ENCODE measurements around the gene TMEM184C.

The TMEM184C gene

DNA sequence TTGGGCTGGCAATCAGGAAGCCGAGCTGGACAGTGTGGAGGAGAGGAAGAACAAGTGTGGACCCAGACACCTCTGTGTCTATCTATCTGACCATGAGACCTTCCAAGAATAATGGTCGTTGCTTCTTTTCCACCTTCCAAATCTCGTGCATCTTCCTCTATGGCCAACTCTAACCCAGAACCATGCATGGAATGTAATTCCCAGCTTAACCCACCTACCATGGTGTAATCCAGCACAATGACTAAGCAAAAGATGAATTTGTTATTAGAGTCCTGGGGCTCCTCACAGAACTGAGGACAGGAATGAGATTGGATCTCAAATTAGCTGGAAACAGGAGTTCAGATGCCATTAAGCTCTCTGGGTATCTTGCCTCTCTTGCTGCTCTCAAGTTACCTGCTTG, 17.4 kb upstream of the TMEM184C start:
- no peak for DNase-seq (ENCODE audit: low read depth)

DNA sequence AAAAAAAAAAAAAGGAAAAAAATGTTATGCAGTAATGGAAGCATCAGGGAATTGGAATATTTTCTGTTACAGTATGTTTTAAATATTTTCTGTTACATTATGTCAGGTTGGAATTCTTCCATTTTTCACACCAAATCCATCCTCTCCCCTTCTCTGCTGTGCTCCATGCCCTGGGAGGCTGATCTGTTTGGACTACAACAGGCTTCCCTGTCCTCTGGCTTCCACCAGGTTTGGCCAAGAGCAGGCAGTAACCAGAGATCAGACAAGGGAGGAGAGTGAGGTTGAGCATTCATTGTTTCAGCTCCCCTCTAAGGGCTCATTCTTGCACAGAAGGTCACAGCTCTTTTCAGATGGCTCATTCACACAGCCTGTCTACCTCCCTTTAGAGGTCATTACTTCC, 11.7 kb upstream of the TMEM184C start:
- no peak for DNase-seq (ENCODE audit: low read depth)

DNA sequence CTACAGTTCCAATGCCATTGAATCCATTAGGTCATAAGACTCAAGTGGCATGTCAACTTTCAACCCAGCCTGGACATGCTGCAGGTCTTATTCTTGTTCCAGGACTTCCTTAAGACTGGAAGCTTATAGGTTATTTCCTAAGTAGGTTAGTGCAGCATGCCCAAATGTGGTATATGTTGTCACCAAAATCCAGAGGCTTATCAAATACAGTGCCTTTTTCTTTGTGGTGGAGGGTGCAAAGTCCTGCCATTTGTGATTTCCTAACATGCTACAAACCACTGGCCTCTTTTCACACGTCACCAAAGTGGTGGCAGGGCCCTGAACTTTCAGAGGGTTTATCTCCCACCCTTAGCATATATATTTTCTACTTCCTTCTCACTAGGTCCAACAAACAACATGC, 9.7 kb upstream of the TMEM184C start:
- no peak for DNase-seq (ENCODE audit: low read depth)

DNA sequence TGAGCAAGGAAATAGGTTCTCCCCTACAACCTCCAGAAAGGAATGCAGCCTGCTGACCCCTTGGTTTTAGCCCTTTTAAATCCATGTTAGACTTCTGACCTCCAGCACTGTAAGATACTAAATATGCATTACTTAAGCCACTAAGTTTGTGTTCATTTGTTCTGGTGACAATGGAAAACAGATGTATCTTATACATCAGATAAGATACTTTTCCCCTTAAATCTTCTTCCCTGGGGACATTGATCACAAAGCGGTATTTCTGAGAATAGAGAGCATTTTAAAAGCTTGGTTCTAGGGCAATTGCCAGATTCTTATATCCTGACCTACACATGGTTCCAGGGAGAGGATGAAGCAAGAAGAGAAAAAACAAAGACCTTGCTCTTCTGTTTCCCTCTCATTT, 6.5 kb upstream of the TMEM184C start:
- DNase-seq (ENCODE audit: low read depth) = no peak

- no peak for DNase-seq (ENCODE audit: low read depth)
These were observed 386 bp upstream of the TMEM184C start for GRCh38 chr4:147616849-147617172.

DNA sequence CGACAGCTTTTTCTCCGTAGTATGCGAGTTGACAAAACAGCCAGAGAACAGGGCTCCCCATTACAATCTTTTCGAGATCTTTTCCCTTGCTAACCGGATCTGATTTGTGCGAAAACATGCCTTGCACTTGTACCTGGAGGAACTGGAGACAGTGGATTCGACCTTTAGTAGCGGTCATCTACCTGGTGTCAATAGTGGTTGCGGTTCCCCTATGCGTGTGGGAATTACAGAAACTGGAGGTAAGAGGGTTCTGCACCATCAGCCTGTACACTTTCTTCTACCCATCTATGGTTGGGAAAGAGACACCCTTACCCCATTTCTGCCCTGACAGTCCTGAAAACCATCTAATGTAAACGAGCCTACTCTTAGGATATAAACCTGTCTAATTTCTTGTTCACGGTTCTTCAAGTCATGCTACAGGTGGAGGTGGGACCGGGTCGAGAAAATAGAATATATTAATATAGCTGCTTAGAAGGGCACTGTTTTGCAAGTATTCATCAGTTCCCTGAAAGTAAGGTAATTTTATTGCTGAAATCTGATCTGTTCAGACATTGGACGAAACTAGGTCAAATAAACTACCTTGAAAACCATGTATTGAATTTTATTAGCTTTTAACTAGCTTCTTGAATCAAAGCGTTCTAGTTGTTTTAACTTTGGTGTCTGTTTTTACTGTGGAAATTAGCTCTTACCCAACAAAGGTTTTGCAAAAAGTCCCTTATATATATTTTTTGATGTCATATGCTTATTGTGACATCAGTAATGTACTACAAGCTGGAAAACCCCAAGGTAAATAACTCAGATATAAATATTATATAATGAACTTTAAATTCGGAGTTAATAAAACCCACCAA, 869 bp downstream of the TMEM184C start:
- DNase-seq (ENCODE audit: low read depth) = no peak

GRCh38 chr4:147620315-147620714, 3.1 kb downstream of the TMEM184C start:
- DNase-seq (ENCODE audit: low read depth) = no peak

GRCh38 chr4:147625733-147626132, 8.5 kb downstream of the TMEM184C start:
- DNase-seq (ENCODE audit: low read depth) = no peak

DNA sequence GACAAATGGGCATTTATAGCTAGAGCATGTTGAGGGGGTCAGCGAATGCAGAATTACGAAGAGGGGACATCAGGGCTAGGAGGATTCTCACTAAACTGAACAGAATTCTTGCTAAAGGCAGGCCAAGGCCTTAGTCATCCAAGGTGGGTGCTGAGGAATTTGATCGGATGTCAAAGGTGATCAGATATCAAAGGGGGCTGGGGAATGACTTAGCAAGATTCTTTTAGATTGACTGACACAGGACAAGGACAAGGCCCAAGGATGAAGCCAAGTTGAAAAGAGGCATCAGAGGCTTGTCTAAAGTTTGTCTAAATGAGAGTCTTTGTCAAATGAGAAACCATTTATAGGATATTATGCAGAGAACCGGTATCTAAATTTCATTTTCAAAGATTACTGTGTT, 9.7 kb downstream of the TMEM184C start:
- DNase-seq (ENCODE audit: low read depth) = no peak

- no peak for DNase-seq (ENCODE audit: low read depth)
These were observed 11.2 kb downstream of the TMEM184C start for GRCh38 chr4:147628415-147628814.

DNA sequence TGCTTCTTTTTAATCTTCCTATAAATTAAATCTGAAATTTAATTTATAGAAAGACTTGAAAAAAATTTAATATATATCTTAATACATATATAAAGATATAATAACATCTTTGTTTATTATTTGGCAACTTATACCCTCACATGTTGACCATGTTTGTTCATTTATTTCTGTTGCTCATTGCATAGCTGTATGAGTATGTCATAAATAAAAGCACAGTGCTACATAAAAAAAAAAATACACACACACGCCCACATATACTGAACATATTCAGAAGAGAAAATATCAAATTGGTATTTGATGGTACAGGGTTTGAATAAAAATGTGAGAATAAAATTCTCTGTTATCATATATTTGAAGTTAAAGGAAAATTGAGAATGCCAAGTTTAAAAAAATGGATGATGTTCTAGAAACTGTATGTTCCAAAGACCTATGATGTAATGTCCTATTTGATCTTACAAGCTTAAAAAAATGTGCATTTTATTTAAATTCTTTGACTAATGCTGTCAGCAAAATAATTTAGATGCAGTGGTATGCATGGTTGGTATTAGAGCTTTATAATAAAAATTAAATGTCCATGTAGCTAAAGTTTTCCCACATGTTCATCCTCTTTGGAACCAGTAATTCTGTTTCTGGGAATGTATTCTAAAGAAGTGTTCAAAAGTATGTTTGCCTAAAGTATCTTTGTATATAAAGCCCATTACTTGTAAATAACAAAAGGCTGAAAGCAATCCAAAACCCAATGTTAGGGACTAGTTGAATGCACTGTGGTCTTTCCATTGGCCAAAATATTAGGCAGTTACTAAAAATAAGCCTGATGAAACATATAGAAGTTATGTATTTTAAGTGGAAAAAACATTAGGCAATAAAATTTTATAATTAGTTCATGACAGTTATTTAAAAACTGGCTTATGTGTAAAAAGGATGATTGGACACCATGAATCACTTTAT, 12.9 kb downstream of the TMEM184C start:
- no peak for DNase-seq (ENCODE audit: low read depth)

DNA sequence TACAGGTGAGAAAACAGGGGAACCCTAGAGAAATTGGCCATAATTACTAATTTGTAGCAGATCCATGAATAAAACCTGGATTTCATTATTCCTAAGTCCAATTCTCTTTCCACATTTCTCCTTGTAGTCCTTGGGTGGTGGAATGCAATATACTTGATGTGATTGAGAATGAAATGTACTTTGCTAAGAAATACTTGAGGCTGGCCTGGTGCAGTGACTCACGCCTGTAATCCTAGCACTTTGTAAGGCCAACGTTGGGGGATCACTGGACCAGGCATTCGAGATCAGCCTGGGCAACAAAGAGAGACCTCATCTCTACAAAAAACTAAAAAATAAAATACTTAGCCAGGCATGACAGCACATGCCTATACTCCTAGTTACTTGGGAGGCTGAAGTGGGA, 15.9 kb downstream of the TMEM184C start:
- no peak for DNase-seq (ENCODE audit: low read depth)

DNA sequence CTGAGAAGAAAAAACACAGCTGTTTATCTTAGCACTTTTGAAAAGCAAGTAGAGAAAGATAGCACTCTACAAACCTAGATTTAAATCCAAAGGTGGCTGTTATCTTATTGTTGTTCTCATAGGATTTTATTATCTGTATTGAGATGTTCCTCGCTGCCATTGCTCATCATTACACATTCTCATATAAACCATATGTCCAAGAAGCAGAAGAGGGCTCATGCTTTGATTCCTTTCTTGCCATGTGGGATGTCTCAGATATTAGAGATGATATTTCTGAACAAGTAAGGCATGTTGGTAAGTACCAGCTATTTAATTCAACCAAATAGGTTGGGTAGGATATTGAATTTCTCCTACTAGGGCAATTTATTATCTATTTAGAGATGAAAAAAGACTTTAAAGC, 16.4 kb downstream of the TMEM184C start:
- DNase-seq (ENCODE audit: low read depth) = no peak

DNA sequence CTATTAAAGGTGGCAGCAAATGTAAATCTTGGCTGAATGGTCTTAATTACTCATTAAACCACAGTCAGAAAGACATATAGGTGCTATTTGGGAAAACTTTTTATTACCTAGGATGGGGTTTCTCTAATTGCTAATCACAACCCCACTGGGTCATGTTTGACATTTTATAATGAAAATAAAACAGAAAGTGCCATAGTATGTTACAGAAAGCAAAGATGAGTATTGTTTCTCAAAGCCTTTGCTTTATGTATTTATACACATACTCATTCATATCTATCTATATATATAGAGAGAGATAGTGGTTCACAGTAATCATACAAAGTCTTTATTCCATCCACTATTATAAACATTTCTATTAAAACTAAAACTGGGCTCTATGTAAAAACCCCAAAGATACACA, 18.2 kb downstream of the TMEM184C start:
- no peak for DNase-seq (ENCODE audit: low read depth)

DNA sequence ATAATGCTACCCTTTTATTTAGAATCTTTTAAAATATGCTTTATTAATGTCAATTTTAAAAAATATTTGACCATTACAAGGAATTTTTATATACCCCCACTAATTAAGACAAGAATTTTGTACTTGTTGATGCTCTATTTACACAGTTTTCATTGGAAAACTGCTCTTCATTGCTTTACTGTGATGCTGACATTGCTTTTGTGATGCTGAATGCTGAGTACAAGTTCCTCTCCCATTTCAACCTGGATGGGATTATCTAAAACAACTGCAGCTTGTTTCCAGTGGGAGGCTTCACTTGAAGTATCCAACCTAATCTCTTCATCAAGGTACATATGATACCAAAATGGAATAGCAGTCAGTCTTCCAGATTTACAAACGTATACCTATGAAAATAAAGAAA, 21.2 kb downstream of the TMEM184C start:
- no peak for DNase-seq (ENCODE audit: low read depth)

DNA sequence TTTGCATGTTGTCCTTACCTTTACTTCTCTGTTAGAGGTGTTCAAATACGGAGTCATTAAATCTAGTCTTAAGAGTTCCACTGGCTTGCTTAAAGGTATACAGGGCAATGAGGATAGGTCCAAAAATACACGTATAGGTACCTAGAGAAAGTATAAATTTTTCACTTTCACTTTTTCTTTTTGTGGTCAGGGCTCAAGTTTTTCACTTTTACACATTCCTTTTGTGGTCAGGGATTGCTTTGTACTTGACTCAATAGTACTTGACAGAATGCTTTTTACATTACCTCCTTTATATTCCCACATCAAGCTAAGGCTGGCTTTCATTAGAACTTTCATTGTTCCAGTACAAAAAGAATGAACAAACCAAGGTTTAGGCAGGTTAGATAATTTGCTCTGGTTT, 21.7 kb downstream of the TMEM184C start:
- no peak for DNase-seq (ENCODE audit: low read depth)

DNA sequence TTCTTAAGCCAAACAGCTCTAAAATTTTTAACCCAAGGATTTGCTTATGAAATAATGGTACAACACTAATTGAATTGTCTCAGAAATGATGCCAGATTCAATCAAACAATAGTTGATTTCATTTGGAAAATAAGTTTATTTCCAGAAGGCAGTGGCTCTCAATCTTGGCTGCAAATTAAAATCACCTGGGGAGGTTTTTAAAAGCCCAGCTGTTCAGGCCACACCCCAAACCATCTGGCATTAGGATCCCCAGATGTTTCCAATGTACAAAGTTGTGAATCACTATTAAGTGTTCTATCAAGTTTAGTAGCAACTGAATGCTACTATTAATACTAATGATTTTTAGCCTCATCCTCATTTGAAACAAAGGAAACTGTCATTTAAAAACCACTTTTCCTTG, 22.2 kb downstream of the TMEM184C start:
- no peak for DNase-seq (ENCODE audit: low read depth)

DNA sequence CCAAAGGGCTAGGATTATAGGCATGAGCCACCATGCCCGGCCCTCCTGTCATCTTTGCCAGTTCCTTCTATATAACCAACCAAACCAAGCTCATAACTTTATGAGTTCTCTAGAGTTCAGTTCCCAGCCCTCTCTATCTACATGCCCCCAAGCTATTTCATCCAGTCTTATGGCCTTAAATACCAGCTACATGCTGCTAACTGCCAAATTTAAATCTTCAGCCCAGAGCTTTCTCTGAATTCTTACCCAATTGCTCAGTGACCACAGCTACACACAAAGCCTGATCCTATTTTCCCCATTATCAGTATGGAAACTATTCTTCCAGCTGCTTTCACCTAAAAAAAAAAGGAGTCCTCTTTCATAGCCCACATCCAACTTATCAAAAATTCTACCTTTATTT, 23.1 kb downstream of the TMEM184C start:
- no peak for DNase-seq (ENCODE audit: low read depth)

DNA sequence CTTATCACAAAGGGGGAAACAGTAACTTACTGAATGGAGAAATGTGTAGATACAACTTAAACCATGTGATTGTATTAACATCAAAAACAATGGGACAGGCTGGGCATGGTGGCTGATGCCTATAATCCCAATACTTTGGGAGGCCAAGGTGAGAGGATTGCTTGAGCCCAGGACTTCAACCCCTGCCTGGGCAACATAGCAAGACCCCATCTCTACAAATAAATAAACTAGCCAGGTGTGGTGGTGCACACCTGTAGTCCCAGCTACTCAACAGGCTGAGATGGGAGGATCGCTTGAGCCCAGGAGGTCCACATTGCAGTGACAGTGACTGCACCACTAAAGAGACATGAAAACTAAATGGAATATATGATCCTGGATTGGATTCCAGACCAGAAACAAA, 26.4 kb downstream of the TMEM184C start:
- no peak for DNase-seq (ENCODE audit: low read depth)

DNA sequence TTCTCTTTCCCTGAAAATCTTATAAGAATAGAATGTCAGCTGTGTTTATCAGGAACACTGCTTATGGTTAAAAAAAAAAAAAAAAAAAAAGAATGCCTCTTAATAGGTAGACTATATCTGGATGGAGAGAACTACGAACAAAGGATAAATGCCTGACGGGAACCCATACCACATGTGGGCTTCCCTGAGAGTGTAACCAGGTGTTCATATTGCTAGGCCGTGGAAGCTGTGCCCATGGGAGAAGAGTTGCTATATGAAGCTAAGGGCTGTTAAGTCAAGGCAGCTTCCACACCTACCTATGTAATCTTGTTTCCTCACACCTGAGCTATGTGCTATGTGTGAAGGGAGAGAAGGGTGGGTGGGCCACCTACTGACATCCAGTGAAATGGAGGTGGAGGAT, 27.3 kb downstream of the TMEM184C start:
- DNase-seq (ENCODE audit: low read depth) = no peak

GRCh38 chr4:147645099-147645498, 27.9 kb downstream of the TMEM184C start:
- no peak for DNase-seq (ENCODE audit: low read depth)

GRCh38 chr4:147648656-147649055, 31.5 kb downstream of the TMEM184C start:
- DNase-seq (ENCODE audit: low read depth) = no peak

GRCh38 chr4:147651563-147651962, 34.4 kb downstream of the TMEM184C start:
- no peak for DNase-seq (ENCODE audit: low read depth)

All from stimulated activated CD8-positive, alpha-beta memory T cell treated with anti-CD3 and anti-CD28 coated beads, Interleukin-12 subunit alpha, Interleukin-12 subunit beta, amount 100 ng/mL, for 1 hour (primary cell).